Type B pancreatic cell (in vitro differentiated cells): Measurements from ENCODE around the gene EPHB1. TPM values are rescaled to one million over a fixed set of nuclear protein-coding genes. Genes with fewer than 3 reads are reported as not detected.

Experiments
- DNase-seq: peaks from one replicate; pipeline ENCODE4 v3.0.0; 2021; ENCODE audit warnings: mixed read lengths; ENCODE audit not compliant: unreplicated experiment; ENCODE audit errors: extremely low spot score
- H3K27ac Mint-ChIP-seq: 2 replicates; pipeline ENCODE4 v1.8.0; 2021; ENCODE audit warnings: mild to moderate bottlenecking, mixed read lengths
- H3K27me3 Mint-ChIP-seq: 2 replicates; pipeline ENCODE4 v1.8.0; 2021; ENCODE audit warnings: mixed read lengths
- H3K36me3 Mint-ChIP-seq: 2 replicates; pipeline ENCODE4 v1.8.0; 2021; ENCODE audit warnings: mixed read lengths
- H3K4me1 Mint-ChIP-seq: one replicate; pipeline ENCODE4 v1.8.0; 2021; ENCODE audit warnings: mixed read lengths; ENCODE audit not compliant: unreplicated experiment
- H3K4me3 Mint-ChIP-seq: 2 replicates; pipeline ENCODE4 v1.8.0; 2021; ENCODE audit warnings: mild to moderate bottlenecking, mixed read lengths
- H3K9me3 Mint-ChIP-seq: 2 replicates; pipeline ENCODE4 v1.8.0; 2021; ENCODE audit warnings: mixed read lengths
- CTCF ChIP-seq: fragments of 200-600 bp; sonication (generic); conservative IDR thresholded peaks from 2 replicates; pipeline ENCODE4 v1.5.0; 2021; ENCODE audit warnings: antibody characterized with exemption, mild to moderate bottlenecking
- total RNA-seq: library from RNA; stranded (reverse); gene quantifications from 2 replicates; pipeline ENCODE4 v1.2.1, GENCODE V29; 2021; ENCODE audit warnings: low replicate concordance

Gene EPHB1
- total RNA-seq, 1 donor from 2014 or later = 9.1 TPM

DNA sequence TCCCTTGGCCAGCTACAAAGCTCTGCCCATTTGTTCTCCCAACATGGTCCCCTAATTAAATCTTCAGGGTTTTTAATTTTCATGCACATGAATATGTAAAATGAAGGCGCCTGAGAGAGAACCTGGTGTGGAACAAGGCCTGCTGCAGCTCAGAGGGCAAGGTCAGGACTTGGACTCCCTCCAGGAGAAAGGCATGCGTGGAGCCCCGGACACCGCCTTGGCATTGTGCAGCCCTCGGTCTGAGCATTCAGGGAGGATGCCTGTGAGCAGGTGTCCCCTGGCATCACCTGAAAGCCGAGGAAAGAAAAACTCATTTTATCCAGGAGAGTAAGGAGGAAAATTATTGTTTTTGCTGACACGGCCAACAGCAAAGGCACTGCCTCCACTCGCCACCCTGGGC lies 33.8 kb upstream of the EPHB1 start:
- DNase-seq = no peak
- no peak for TF ChIP-seq CTCF
- Mint-ChIP-seq H3K4me1 (no peaks in the 10 kb centered on the region), H3K27ac (no peak overlapping the region), H3K4me3 (no peak overlapping the region), H3K36me3 (no peaks in the 10 kb centered on the region), H3K27me3 (peaks cover 14% of the 10 kb centered on the region), H3K9me3 (no peaks in the 10 kb centered on the region)

- Mint-ChIP-seq H3K9me3 (no peaks in the 10 kb centered on the region), H3K27ac (no peak overlapping the region)
Measured at GRCh38 chr3:134762016-134762415, 33.0 kb upstream of the EPHB1 start.

DNA sequence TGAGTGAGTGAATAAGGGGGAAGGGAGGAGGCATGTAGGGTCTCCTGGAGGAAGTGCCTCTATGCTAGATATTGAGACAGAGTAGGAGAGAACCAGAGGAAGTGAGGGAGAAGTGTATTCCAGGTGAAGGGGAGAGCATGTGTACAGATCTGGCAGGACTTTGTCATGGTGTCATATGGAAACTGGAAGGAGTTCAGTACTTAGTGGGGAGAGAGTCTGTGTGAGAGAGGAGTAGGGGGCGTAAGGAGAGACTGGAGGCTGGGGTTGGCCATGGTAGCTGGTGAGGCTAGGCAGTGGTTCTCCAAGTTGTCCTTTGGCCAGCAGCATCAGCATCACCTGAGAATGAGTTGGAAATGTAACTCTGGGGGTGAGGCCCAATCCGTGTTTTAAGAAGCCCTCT lies 29.6 kb upstream of the EPHB1 start:
- Mint-ChIP-seq H3K27me3 (peaks cover 13% of the 10 kb centered on the region), H3K27ac (no peak overlapping the region), H3K9me3 (no peaks in the 10 kb centered on the region), H3K4me1 (peaks cover 8% of the 10 kb centered on the region), H3K36me3 (no peaks in the 10 kb centered on the region), H3K4me3 (no peak overlapping the region)
- DNase-seq = no peak
- TF ChIP-seq CTCF = no peak

More at GRCh38 chr3:134762016-134762415, 33.0 kb upstream of the EPHB1 start:
- no peak for TF ChIP-seq CTCF
- peaks cover 13% of the 10 kb centered on the region for H3K27me3 Mint-ChIP-seq
- H3K36me3 Mint-ChIP-seq = no peaks in the 10 kb centered on the region
- no peak overlapping the region for H3K4me3 Mint-ChIP-seq
- no peaks in the 10 kb centered on the region for H3K4me1 Mint-ChIP-seq
- no peak for DNase-seq

GRCh38 chr3:134766290-134766689 lies 28.8 kb upstream of the EPHB1 start:
- no peak for DNase-seq
- no peak for TF ChIP-seq CTCF
- peaks cover 8% of the 10 kb centered on the region for H3K4me1 Mint-ChIP-seq
- H3K36me3 Mint-ChIP-seq = no peaks in the 10 kb centered on the region
- H3K27ac Mint-ChIP-seq = no peak overlapping the region
- no peaks in the 10 kb centered on the region for H3K9me3 Mint-ChIP-seq
- no peak overlapping the region for H3K4me3 Mint-ChIP-seq
- H3K27me3 Mint-ChIP-seq = peaks cover 13% of the 10 kb centered on the region

DNA sequence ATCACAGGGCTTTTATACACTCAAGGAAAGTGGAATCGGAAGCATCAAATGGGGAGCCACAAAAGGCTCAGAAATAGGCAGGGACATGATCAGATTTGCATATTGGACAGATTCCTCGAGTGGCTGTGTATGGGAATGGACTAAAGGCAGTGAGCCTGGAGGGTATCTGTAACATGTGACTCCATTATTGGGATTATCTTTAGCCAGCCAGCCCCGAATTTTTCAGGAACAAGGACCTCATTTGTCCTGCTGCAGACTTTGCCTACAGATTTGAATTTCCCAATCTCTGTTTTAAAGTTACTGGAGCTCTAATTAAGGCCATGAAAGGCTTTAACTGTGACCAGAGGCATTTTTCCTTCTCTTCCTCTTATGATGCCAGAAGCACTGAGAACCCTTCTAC lies 26.9 kb upstream of the EPHB1 start:
- peaks cover 8% of the 10 kb centered on the region for H3K4me1 Mint-ChIP-seq
- no peak for DNase-seq
- H3K27me3 Mint-ChIP-seq = peaks cover 14% of the 10 kb centered on the region
- H3K9me3 Mint-ChIP-seq = no peaks in the 10 kb centered on the region
- no peak for TF ChIP-seq CTCF
- H3K27ac Mint-ChIP-seq = no peak overlapping the region
- no peaks in the 10 kb centered on the region for H3K36me3 Mint-ChIP-seq
- H3K4me3 Mint-ChIP-seq = no peak overlapping the region

- no peaks in the 10 kb centered on the region for H3K36me3 Mint-ChIP-seq
- H3K27ac Mint-ChIP-seq = no peak overlapping the region
- H3K27me3 Mint-ChIP-seq = peaks cover 21% of the 10 kb centered on the region
- no peak for DNase-seq
- no peaks in the 10 kb centered on the region for H3K9me3 Mint-ChIP-seq
- H3K4me1 Mint-ChIP-seq = peaks cover 8% of the 10 kb centered on the region
- TF ChIP-seq CTCF = no peak
- no peak overlapping the region for H3K4me3 Mint-ChIP-seq
Measured at GRCh38 chr3:134768837-134769236, 26.2 kb upstream of the EPHB1 start.
